ENCODE results near the gene METTL2B. TPM values are rescaled to one million over a fixed set of nuclear protein-coding genes. Genes with fewer than 3 reads are reported as not detected.
"Not testable (repeated sequence)": the region's sequence is repeated elsewhere in the genome, so short reads cannot be mapped to it uniquely, and the experiment has no call there.

Gene METTL2B
- total RNA-seq, 1 experiment from 2014 or later: 30.0 TPM

DNA sequence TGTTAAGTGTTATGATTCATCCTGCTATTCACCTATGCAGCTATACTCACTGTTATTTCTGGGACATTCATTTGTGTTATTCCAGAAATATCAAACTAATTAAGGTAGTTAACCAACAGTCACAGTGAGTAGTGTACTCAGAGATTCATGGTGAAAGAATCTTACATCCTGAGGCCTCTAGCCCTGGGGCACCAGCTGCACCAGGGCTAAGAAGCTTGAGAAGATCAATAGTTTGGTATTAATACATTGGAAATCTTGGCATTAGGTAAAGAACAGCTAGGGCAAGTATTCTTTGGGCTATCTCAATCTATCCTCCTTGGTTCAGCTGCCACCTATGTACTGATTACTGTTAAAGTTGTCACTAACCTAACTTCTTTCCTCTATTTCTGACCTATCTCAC, 9.7 kb upstream of the METTL2B start:
- H3K4me1 Mint-ChIP-seq (ENCODE audit: low read depth, unreplicated experiment); H3K27me3 Mint-ChIP-seq (ENCODE audit: unreplicated experiment); H3K36me3 Mint-ChIP-seq (ENCODE audit: insufficient read depth, unreplicated experiment); intact Hi-C loops (cut with micrococcal nuclease; ENCODE audit: unreplicated experiment); BruUV-seq (replicated peaks); H3K9me3 Mint-ChIP-seq (ENCODE audit: low read depth, unreplicated experiment); H3K4me3 Mint-ChIP-seq (ENCODE audit: low read depth, unreplicated experiment); CTCF ChIA-PET; DNase-seq; H3K27ac Mint-ChIP-seq (ENCODE audit: unreplicated experiment): not testable (repeated sequence)

DNA sequence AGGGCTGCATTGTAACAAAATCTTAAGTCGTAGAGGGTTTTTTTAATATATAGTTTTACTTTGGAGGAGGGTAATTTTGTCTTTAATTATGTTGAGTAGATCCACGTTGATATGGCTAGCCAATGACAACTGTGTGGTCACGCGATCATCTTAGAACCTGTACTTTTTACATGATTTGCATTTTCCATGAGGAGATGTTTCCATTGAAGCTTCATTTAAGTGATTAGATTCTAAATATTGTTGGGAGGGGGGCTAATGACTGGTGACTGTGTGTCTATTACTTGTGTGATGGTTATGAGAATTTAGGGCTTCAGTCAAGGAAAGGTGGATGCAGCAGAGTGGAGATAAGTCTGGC, 765 bp downstream of the METTL2B start:
- not testable (repeated sequence) for BruUV-seq (replicated peaks); H3K9me3 Mint-ChIP-seq (ENCODE audit: low read depth, unreplicated experiment); DNase-seq; H3K27me3 Mint-ChIP-seq (ENCODE audit: unreplicated experiment)
- CTCF ChIA-PET: interaction anchor here (1.1 kb wide), 1 partner anchor 18 kb away, joined by 3 read pairs; no protein-coding TSS in a partner anchor
- intact Hi-C loops (cut with micrococcal nuclease; ENCODE audit: unreplicated experiment): loop anchor here (10.0 kb wide), 1 partner anchor 57 kb away; no protein-coding TSS in a partner anchor
- H3K27ac Mint-ChIP-seq (ENCODE audit: unreplicated experiment): peak overlapping the region; percentile 99
- H3K36me3 Mint-ChIP-seq (ENCODE audit: insufficient read depth, unreplicated experiment): peaks cover 16% of the 10 kb centered on the region
- H3K4me1 Mint-ChIP-seq (ENCODE audit: low read depth, unreplicated experiment): peaks cover 19% of the 10 kb centered on the region
- peak overlapping the region; percentile 99 for H3K4me3 Mint-ChIP-seq (ENCODE audit: low read depth, unreplicated experiment)

DNA sequence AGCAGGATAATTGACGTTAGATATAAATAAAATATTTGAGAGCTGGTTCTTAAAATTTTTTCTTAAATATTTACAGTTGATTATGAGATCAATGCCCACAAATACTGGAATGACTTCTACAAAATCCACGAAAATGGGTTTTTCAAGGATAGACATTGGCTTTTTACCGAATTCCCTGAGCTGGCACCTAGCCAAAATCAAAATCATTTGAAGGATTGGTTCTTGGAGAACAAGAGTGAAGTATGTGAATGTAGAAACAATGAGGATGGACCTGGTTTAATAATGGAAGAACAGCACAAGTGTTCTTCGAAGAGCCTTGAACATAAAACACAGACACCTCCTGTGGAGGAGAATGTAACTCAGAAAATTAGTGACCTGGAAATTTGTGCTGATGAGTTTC, 2.5 kb downstream of the METTL2B start:
- H3K27ac Mint-ChIP-seq (ENCODE audit: unreplicated experiment); H3K27me3 Mint-ChIP-seq (ENCODE audit: unreplicated experiment); H3K4me3 Mint-ChIP-seq (ENCODE audit: low read depth, unreplicated experiment); CTCF ChIA-PET; DNase-seq; H3K9me3 Mint-ChIP-seq (ENCODE audit: low read depth, unreplicated experiment): not testable (repeated sequence)
- Mint-ChIP-seq H3K36me3 (ENCODE audit: insufficient read depth, unreplicated experiment) (peaks cover 22% of the 10 kb centered on the region), H3K4me1 (ENCODE audit: low read depth, unreplicated experiment) (peaks cover 19% of the 10 kb centered on the region)
- intact Hi-C loops (cut with micrococcal nuclease; ENCODE audit: unreplicated experiment): loop anchor here (10.0 kb wide), 1 partner anchor 56 kb away; no protein-coding TSS in a partner anchor
- TSS peak; percentile 2 for BruUV-seq (replicated peaks)

DNA sequence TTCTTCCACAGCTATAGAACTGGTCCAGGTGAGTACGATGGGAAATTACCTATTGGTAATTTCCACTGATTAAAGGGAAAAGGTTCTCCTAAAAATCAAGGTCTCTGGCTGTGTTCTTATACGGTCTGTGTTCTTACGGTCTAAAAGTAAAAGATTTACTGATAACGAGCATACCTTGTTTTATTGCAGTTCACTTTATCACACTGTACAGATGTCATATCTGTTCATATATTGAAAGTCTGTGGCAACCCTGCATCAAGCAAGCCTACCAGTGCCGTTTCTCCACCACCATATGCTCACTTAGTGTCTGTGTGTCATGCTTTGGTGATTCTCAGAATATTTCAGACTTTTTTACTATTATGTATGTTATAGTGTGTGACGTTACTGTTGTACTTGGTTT, 11.6 kb downstream of the METTL2B start:
- CTCF ChIA-PET: not testable (repeated sequence)

DNA sequence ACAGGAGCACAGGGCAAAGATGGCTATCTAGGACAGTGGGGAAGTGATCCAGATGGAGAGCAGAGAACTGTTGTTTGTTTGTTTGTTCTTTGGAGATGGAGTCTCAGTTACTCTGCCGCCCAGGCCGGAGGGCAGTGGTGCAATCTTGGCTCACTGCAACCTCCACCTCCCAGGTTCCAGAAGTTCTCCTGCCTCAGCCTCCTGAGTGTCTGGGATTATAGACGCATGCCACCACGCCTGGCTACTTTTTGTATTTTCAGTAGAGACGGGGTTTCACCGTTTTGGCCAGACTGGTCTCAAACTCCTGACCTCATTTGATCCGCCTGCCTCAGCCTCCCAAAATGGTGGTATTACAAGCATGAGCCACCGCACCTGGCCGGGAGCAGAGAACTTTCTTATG, 20.9 kb downstream of the METTL2B start:
- no peak overlapping the region for H3K4me3 Mint-ChIP-seq (ENCODE audit: low read depth, unreplicated experiment)
- no peaks in the 10 kb centered on the region for H3K9me3 Mint-ChIP-seq (ENCODE audit: low read depth, unreplicated experiment)
- H3K36me3 Mint-ChIP-seq (ENCODE audit: insufficient read depth, unreplicated experiment): peaks cover 24% of the 10 kb centered on the region
- intact Hi-C loops (cut with micrococcal nuclease; ENCODE audit: unreplicated experiment): no loop called here
- TF ChIP-seq, protein P1, sequence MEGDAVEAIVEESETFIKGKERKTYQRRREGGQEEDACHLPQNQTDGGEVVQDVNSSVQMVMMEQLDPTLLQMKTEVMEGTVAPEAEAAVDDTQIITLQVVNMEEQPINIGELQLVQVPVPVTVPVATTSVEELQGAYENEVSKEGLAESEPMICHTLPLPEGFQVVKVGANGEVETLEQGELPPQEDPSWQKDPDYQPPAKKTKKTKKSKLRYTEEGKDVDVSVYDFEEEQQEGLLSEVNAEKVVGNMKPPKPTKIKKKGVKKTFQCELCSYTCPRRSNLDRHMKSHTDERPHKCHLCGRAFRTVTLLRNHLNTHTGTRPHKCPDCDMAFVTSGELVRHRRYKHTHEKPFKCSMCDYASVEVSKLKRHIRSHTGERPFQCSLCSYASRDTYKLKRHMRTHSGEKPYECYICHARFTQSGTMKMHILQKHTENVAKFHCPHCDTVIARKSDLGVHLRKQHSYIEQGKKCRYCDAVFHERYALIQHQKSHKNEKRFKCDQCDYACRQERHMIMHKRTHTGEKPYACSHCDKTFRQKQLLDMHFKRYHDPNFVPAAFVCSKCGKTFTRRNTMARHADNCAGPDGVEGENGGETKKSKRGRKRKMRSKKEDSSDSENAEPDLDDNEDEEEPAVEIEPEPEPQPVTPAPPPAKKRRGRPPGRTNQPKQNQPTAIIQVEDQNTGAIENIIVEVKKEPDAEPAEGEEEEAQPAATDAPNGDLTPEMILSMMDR (IDR thresholded peaks at IDR 0.05; ENCODE audit: unreplicated experiment): no peak
- CTCF ChIA-PET: no interaction called here
- H3K27me3 Mint-ChIP-seq (ENCODE audit: unreplicated experiment): no peaks in the 10 kb centered on the region
- H3K4me1 Mint-ChIP-seq (ENCODE audit: low read depth, unreplicated experiment): no peaks in the 10 kb centered on the region
- no peak for DNase-seq
- BruUV-seq (replicated peaks): no TSS peak
- H3K27ac Mint-ChIP-seq (ENCODE audit: unreplicated experiment): no peak overlapping the region

More for the DNA sequence above, 11.6 kb downstream of the METTL2B start:
- intact Hi-C loops (cut with micrococcal nuclease; ENCODE audit: unreplicated experiment); H3K4me3 Mint-ChIP-seq (ENCODE audit: low read depth, unreplicated experiment); H3K27me3 Mint-ChIP-seq (ENCODE audit: unreplicated experiment); H3K27ac Mint-ChIP-seq (ENCODE audit: unreplicated experiment); H3K4me1 Mint-ChIP-seq (ENCODE audit: low read depth, unreplicated experiment); DNase-seq; BruUV-seq (replicated peaks); H3K9me3 Mint-ChIP-seq (ENCODE audit: low read depth, unreplicated experiment): not testable (repeated sequence)
- H3K36me3 Mint-ChIP-seq (ENCODE audit: insufficient read depth, unreplicated experiment): peaks cover 30% of the 10 kb centered on the region

DNA sequence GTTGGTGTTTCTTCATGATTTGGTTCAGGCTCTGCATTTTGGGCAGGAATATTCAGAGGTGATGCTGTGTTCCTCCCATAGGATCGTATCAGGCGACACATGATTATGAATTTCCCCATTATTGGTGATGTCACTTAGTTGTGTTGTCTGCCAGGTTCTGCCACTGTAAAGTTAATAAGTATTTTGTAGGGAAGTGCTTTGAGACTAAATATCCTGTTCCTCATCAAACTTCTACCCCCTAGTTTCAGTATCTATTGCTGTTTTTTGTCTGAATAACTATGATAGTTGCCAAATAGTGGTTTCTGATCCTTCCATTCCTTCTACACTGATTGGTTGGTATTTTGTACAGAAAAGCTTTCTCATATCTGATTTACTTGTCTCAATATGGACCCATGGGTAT, 28.9 kb downstream of the METTL2B start:
- H3K27me3 Mint-ChIP-seq (ENCODE audit: unreplicated experiment); H3K4me3 Mint-ChIP-seq (ENCODE audit: low read depth, unreplicated experiment); H3K9me3 Mint-ChIP-seq (ENCODE audit: low read depth, unreplicated experiment); H3K27ac Mint-ChIP-seq (ENCODE audit: unreplicated experiment); intact Hi-C loops (cut with micrococcal nuclease; ENCODE audit: unreplicated experiment); BruUV-seq (replicated peaks); H3K4me1 Mint-ChIP-seq (ENCODE audit: low read depth, unreplicated experiment); DNase-seq; CTCF ChIA-PET: not testable (repeated sequence)
- H3K36me3 Mint-ChIP-seq (ENCODE audit: insufficient read depth, unreplicated experiment): peaks cover 21% of the 10 kb centered on the region

DNA sequence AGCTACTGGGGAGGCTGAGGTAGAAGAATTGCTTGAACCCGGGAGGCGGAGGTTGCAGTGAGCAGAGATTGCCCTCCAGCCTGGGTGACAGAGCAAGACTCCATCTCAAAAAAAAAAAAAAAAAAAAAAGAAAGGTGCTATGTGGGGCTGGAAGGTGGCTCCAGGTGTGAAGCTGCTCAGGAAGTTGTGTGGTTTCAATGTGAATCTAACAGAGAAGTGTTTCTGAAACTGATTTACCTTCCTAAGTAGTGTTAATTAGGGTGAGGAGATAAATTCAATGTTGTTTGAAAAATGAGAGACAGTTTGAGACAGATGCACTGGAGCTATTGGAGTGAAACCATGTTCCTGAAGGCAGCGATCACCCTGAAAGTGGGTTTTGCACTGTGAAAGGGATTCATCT, 30.3 kb downstream of the METTL2B start:
- H3K4me1 Mint-ChIP-seq (ENCODE audit: low read depth, unreplicated experiment); DNase-seq; H3K27ac Mint-ChIP-seq (ENCODE audit: unreplicated experiment); H3K4me3 Mint-ChIP-seq (ENCODE audit: low read depth, unreplicated experiment); CTCF ChIA-PET; BruUV-seq (replicated peaks); H3K27me3 Mint-ChIP-seq (ENCODE audit: unreplicated experiment); H3K9me3 Mint-ChIP-seq (ENCODE audit: low read depth, unreplicated experiment); intact Hi-C loops (cut with micrococcal nuclease; ENCODE audit: unreplicated experiment): not testable (repeated sequence)
- H3K36me3 Mint-ChIP-seq (ENCODE audit: insufficient read depth, unreplicated experiment): peaks cover 14% of the 10 kb centered on the region

DNA sequence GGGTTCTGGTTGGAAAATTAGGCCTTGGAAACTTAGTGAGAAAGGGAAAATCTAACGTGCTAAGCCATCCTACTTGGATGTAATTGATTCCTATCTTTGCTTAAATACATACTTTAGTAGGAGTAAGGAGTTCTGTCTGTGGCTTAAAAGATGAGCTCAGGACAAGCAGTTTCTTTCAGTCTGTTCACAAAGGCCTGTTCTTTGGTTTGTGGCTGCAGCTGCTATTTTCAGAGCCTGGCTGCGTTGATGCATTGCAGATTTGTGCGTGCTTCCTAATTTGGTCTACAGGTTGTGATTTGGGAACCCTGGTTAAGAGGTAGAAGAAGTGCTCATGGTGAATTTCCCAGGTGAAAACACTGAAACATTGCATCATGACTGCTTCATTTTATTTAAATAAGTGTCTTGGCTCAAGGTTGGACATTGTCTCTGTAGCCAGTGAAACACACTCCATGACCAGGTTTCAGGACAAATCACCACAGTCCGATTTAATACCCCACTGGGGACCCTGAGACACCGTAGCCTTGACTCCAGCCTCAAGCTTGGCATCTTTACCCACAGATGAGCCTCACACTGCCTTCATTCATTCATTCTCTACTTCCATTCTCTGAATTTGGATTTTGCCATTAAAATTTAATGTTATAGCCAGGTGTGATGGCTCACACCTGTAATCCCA, 30.9 kb downstream of the METTL2B start:
- BruUV-seq (replicated peaks); H3K4me1 Mint-ChIP-seq (ENCODE audit: low read depth, unreplicated experiment): not testable (repeated sequence)

DNA sequence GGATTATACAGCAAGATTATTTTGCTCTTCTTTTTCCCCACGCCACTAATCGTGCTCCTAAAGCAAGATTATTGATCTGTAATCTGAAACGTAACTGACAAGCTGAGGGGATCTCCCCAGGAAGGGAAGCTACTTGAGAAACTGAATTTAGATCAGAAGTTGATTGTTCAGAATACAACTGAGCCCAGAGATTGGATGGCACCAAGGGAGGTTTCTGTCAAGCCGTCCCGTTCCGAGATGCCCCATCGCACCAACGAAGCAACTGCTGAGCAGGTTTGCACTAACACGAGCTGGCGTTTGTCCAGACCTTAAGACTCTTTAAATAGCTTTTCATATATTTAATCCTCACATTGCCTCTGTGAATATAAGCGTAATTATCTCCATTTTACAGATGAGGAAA, 35.1 kb downstream of the METTL2B start:
- intact Hi-C loops (cut with micrococcal nuclease; ENCODE audit: unreplicated experiment); H3K4me3 Mint-ChIP-seq (ENCODE audit: low read depth, unreplicated experiment); CTCF ChIA-PET; H3K27ac Mint-ChIP-seq (ENCODE audit: unreplicated experiment); H3K9me3 Mint-ChIP-seq (ENCODE audit: low read depth, unreplicated experiment); H3K27me3 Mint-ChIP-seq (ENCODE audit: unreplicated experiment); H3K4me1 Mint-ChIP-seq (ENCODE audit: low read depth, unreplicated experiment); H3K36me3 Mint-ChIP-seq (ENCODE audit: insufficient read depth, unreplicated experiment); BruUV-seq (replicated peaks); DNase-seq: not testable (repeated sequence)

More for the DNA sequence above, 30.9 kb downstream of the METTL2B start:
- H3K4me3 Mint-ChIP-seq (ENCODE audit: low read depth, unreplicated experiment); H3K36me3 Mint-ChIP-seq (ENCODE audit: insufficient read depth, unreplicated experiment); H3K9me3 Mint-ChIP-seq (ENCODE audit: low read depth, unreplicated experiment); DNase-seq; intact Hi-C loops (cut with micrococcal nuclease; ENCODE audit: unreplicated experiment); H3K27me3 Mint-ChIP-seq (ENCODE audit: unreplicated experiment); CTCF ChIA-PET; H3K27ac Mint-ChIP-seq (ENCODE audit: unreplicated experiment): not testable (repeated sequence)
